DND-41 (cell line): ENCODE results near the gene TGIF1.
A peak's percentile ranks its signal among the peaks of the same experiment; 100 is the strongest.

Experiments used
- ATAC-seq: fragments of 200-7000 bp; cut with Tn5 transposase; 3 replicates; pipeline ENCODE4 v1.9.1; 2021; ENCODE audit warnings: low read depth; ENCODE audit not compliant: insufficient read depth
- DNase-seq: peaks from one replicate; pipeline ENCODE4 v3.0.0-alpha.2; 2020
- H2AFZ ChIP-seq: 2 replicates; pipeline ENCODE4 v1.6.0; 2012; ENCODE audit warnings: low read depth, low read length
- H3K27ac ChIP-seq: 2 replicates; pipeline ENCODE4 v1.5.1; 2012; ENCODE audit warnings: low read length, inconsistent platforms
- H3K27me3 ChIP-seq: fragments of 200-600 bp; sonication (generic); 2 replicates; pipeline ENCODE4 v1.6.0; 2012; ENCODE audit warnings: low read length, mild to moderate bottlenecking, inconsistent platforms; ENCODE audit not compliant: insufficient read depth, poor library complexity
- H3K36me3 ChIP-seq: 2 replicates; pipeline ENCODE4 v1.5.1; 2012; ENCODE audit warnings: low read length, inconsistent platforms; ENCODE audit not compliant: insufficient read depth
- H3K4me1 ChIP-seq: 2 replicates; pipeline ENCODE4 v1.5.1; 2012; ENCODE audit warnings: mild to moderate bottlenecking, low read length; ENCODE audit not compliant: insufficient read depth
- H3K4me2 ChIP-seq: 2 replicates; pipeline ENCODE4 v1.6.0; 2012; ENCODE audit warnings: mild to moderate bottlenecking, moderate library complexity, low read length, inconsistent platforms; ENCODE audit not compliant: insufficient read depth
- H3K4me3 ChIP-seq, 2 experiments: fragments of 200-600 bp in 1 of 2; shearing (Covaris generic) in 1 of 2; 2 replicates each; pipeline ENCODE4 v1.5.1; 2012 to 2016; ENCODE audit warnings: inconsistent platforms in 2 of 2, low read length in 2 of 2, mild to moderate bottlenecking in 2 of 2, low read depth in 1 of 2, moderate library complexity in 1 of 2
- H3K79me2 ChIP-seq: 2 replicates; pipeline ENCODE4 v1.6.0; 2012; ENCODE audit warnings: low read length, inconsistent platforms; ENCODE audit not compliant: insufficient read depth
- H3K9ac ChIP-seq: 2 replicates; pipeline ENCODE4 v1.6.0; 2012; ENCODE audit warnings: low read depth, mild to moderate bottlenecking, inconsistent platforms, low read length, moderate library complexity
- H3K9me3 ChIP-seq: 2 replicates; pipeline ENCODE4 v1.5.1; 2012; ENCODE audit warnings: low read length, moderate library complexity, mild to moderate bottlenecking, inconsistent platforms; ENCODE audit not compliant: insufficient read depth, severe bottlenecking
- H4K20me1 ChIP-seq: 2 replicates; pipeline ENCODE4 v1.6.0; 2012; ENCODE audit warnings: low read length; ENCODE audit not compliant: insufficient read depth
- CTCF ChIP-seq: IDR thresholded peaks from 2 replicates; pipeline ENCODE4 v1.5.1; 2012; ENCODE audit warnings: borderline replicate concordance, low read length, moderate library complexity, mild to moderate bottlenecking; ENCODE audit not compliant: poor library complexity, severe bottlenecking; ENCODE audit errors: extremely low read depth
- EZH2 ChIP-seq: IDR thresholded peaks from 3 replicates; pipeline ENCODE4 v1.6.1; 2012; ENCODE audit warnings: borderline replicate concordance, low read depth, mild to moderate bottlenecking, moderate library complexity, low read length, inconsistent platforms; ENCODE audit not compliant: severe bottlenecking

TGIF1 gene

GRCh38 chr18:3447068-3447894 lies 2.7 kb upstream of the TGIF1 start:
- Histone ChIP-seq H3K27me3 (no peaks in the 10 kb centered on the region), H3K79me2 (peaks cover 43% of the 10 kb centered on the region), H3K4me3 (peak overlapping the region; percentile 25 to 76; a peak in 3 of 4 replicates), H3K36me3 (no peaks in the 10 kb centered on the region; the same call in 1 of the 2 replicates), H3K4me1 (peaks cover 18% of the 10 kb centered on the region), H3K9me3 (no peaks in the 10 kb centered on the region), H2AFZ (peak overlapping the region; percentile 88), H4K20me1 (no peaks in the 10 kb centered on the region; the same call in 1 of the 2 replicates), H3K27ac (peak overlapping the region; percentile 94), H3K4me2 (peak overlapping the region; percentile 67), H3K9ac (peak overlapping the region; percentile 74)
- ATAC-seq: no peak
- TF ChIP-seq CTCF (no peak), EZH2 (no peak)
- DNase-seq: peak; percentile 65

DNA sequence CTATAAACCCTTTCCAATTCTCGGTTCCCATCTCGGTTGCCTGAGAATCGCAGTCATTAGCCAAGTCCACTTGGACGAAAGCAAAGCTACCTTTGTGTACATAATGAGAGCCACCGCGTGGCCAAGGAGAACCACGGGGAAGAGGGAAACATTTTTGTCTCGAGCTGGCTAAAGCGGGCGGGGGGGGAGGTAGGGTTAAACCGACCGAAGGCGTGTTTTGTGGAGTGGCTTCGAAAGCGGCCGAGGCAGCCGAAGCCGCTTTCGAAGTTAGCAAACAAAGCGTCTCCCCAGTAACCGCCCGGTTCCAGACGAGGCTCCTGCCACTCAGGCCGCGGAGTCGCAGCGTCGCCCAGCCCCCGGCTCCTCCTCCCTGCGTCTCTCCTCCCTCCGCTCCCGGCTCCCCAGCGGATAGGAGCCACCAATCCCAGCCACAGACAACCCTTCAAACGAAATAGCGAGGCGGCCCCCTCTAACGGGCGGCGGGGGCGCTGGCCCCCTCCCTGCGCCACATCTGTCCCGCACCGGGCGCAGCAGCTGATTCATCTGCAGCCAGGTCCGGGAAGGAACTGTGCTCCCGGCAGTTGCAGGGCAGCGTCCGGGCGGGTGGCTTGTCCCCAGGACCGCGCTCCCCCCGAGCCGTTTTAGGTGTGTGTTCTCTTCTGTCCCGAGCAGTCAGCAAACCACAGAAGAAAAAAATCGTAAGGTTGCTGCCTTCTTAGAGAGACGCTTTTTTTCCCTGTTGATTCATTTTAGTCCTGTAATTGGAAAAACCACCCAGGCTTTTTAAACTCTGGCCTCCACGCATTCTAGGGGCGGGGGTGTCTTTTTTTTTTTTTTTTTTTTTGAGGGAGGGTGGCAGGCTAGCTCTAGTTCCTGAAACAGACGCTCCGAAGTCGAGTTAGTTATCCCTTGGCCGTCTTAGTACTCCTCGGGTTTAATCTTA lies 1.8 kb upstream of the TGIF1 start:
- Histone ChIP-seq H3K79me2 (peaks cover 52% of the 10 kb centered on the region), H3K4me2 (peak overlapping the region; percentile 67), H3K4me1 (peaks cover 27% of the 10 kb centered on the region), H3K27me3 (no peaks in the 10 kb centered on the region), H3K9ac (peak overlapping the region; percentile 74), H3K4me3 (peak overlapping the region; percentile 38 to 76), H2AFZ (peak overlapping the region; percentile 88), H3K9me3 (no peaks in the 10 kb centered on the region), H3K36me3 (no peaks in the 10 kb centered on the region; the same call in 1 of the 2 replicates), H4K20me1 (peaks cover 5% of the 10 kb centered on the region; the same call in 1 of the 2 replicates), H3K27ac (peak overlapping the region; percentile 94)
- ATAC-seq: peak; percentile 79
- peak; percentile 96 for DNase-seq
- peak; percentile 34 for TF ChIP-seq CTCF
- no peak for TF ChIP-seq EZH2

GRCh38 chr18:3448838-3449511 lies 997 bp upstream of the TGIF1 start:
- TF ChIP-seq EZH2 (no peak), CTCF (no peak)
- Histone ChIP-seq H3K4me2 (peak overlapping the region; percentile 67), H3K79me2 (peaks cover 60% of the 10 kb centered on the region), H3K36me3 (no peaks in the 10 kb centered on the region; the same call in 1 of the 2 replicates), H2AFZ (peak overlapping the region; percentile 74), H3K9me3 (no peaks in the 10 kb centered on the region), H3K9ac (peak overlapping the region; percentile 74), H3K4me3 (peak overlapping the region; percentile 38 to 76; a peak in 3 of 4 replicates), H4K20me1 (peaks cover 11% of the 10 kb centered on the region; the same call in 1 of the 2 replicates), H3K27me3 (no peaks in the 10 kb centered on the region), H3K27ac (peak overlapping the region; percentile 94), H3K4me1 (peaks cover 35% of the 10 kb centered on the region)
- DNase-seq: peak; percentile 61
- peak; percentile 23 for ATAC-seq
